ENCODE data around the gene ACBD6.

DNA sequence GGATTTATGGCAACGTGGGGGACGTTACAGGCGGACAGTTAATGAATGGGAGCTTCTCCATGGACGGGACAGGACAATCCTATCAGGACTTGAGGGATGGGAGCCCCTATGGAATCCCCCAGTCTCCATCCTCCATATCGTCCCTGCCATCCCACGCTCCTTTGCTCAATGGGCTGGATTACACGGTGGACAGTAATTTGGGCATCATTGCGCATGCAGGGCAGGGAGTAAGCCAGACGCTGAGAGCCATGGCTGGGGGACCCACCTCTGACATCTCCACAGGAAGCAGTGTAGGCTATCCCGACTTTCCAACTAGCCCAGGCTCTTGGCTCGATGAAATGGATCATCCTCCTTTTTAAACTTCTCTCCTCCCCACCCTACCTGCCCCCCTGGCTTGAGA is 228.2 kb downstream of the ACBD6 start:
- TF ChIP-seq POLR2A (IDR thresholded peaks at IDR 0.05; ENCODE audit: low read depth, low read length), result no peak
- TF ChIP-seq POLR2AphosphoS5 (IDR thresholded peaks at IDR 0.05; ENCODE audit: low read depth, low read length), result no peak

All from GM12892 (cell line).